Thyroid gland (tissue), 4 donors: ENCODE measurements around the gene HDC.

ENCODE experiments used
- CTCF ChIP-seq, 6 experiments: fragments of 200-600 bp in 3 of 6; fragments of 450-650 bp in 3 of 6; sonication (generic) in 3 of 6; IDR thresholded peaks; one replicate each; pipeline ENCODE4 v1.5.1; 2016 to 2019; ENCODE audit warnings: antibody characterized with exemption in 6 of 6, mild to moderate bottlenecking in 2 of 6, inconsistent platforms in 1 of 6, moderate library complexity in 1 of 6
- POLR2A ChIP-seq, 2 donors: fragments of 450-650 bp; IDR thresholded peaks; one replicate each; pipeline ENCODE4 v1.6.1; 2017; ENCODE audit warnings: antibody characterized with exemption in 2 of 2, mild to moderate bottlenecking in 2 of 2, moderate library complexity in 1 of 2

GRCh38 chr15:50287324-50288116 is 22.0 kb upstream of the HDC start:
- no peak for TF ChIP-seq CTCF (IDR thresholded peaks at IDR 0.05)
- TF ChIP-seq POLR2A (IDR thresholded peaks at IDR 0.05), result no peak
